Heart left ventricle (tissue), 16 donors: Measurements from ENCODE around the gene SIX4. TPM values are rescaled to one million over a fixed set of nuclear protein-coding genes. Genes with fewer than 3 reads are reported as not detected.

Experiments
- ATAC-seq, 4 donors: fragments of 200-7000 bp; cut with Tn5 transposase; one replicate each; pipeline ENCODE4 v1.9.1; 2020 to 2022; ENCODE audit warnings: moderate library complexity in 4 of 4, mild to moderate bottlenecking in 3 of 4, moderate number of reproducible peaks in 1 of 4
- DNase-seq, 5 donors: peaks; one replicate each; pipeline ENCODE4 v3.0.0-alpha.2; 2020
- H3K27ac ChIP-seq, 12 donors: fragments of 200-600 bp; sonication (generic) in 4 of 12; one replicate each; pipeline versions ENCODE4 v1.5.0 to v1.8.0; 2016 to 2022; ENCODE audit warnings: mild to moderate bottlenecking in 2 of 12
- H3K27me3 ChIP-seq, 9 donors: fragments of 200-600 bp; sonication (generic) in 2 of 9; one replicate each; pipeline versions ENCODE4 v1.5.1 to v1.8.0; 2016 to 2022; ENCODE audit warnings: mild to moderate bottlenecking in 3 of 9
- H3K36me3 ChIP-seq, 9 donors: fragments of 200-600 bp; sonication (generic) in 2 of 9; one replicate each; pipeline versions ENCODE4 v1.5.0 to v1.8.0; 2018 to 2022; ENCODE audit warnings: mild to moderate bottlenecking in 2 of 9
- H3K4me1 ChIP-seq, 12 donors: fragments of 200-600 bp; sonication (generic) in 4 of 12; one replicate each; pipeline versions ENCODE4 v1.5.0 to v1.8.0; 2016 to 2022; ENCODE audit warnings: mild to moderate bottlenecking in 3 of 12
- H3K4me3 ChIP-seq, 12 donors: fragments of 200-600 bp; sonication (generic) in 4 of 12; one replicate each; pipeline versions ENCODE4 v1.5.0 to v1.8.0; 2017 to 2022; ENCODE audit warnings: mild to moderate bottlenecking in 9 of 12, moderate library complexity in 4 of 12
- H3K9me3 ChIP-seq, 12 donors: fragments of 200-600 bp; sonication (generic) in 4 of 12; one replicate each; pipeline versions ENCODE4 v1.5.0 to v1.8.0; 2016 to 2022; ENCODE audit warnings: mild to moderate bottlenecking in 1 of 12
- POLR2A ChIP-seq, 2 donors: fragments of 450-650 bp; IDR thresholded peaks; one replicate each; pipeline ENCODE4 v1.6.1; 2017; ENCODE audit warnings: antibody characterized with exemption in 2 of 2, mild to moderate bottlenecking in 2 of 2, moderate library complexity in 2 of 2
- WGBS, 4 donors: extraction: QIAGEN DNeasy Blood & Tissue Kit in 2 of 4; methylation state at CpG; one replicate each; pipeline versions ENCODE4 v1.1.5 to v1.1.7; 2013 to 2018; 5-methylcytosine and 5-hydroxymethylcytosine counted together
- intact Hi-C, 10 donors: fragments of 100-400 bp; cut with DNase I; formaldehyde crosslinking; loops; one replicate each; pipeline versions ENCODE4 v1.11.1 to v1.14.2; 2022
- polyA plus RNA-seq, 2 donors: library from polyadenylated mRNA; stranded (reverse); fragments of 200-250 nt; gene quantifications; one replicate each; pipeline ENCODE4 v1.2.3, GENCODE V29; 2013
- total RNA-seq, 9 donors: library from RNA; depleted of rRNA in 2 of 9; stranded (reverse); fragments of >200 nt in 2 of 9; fragmentation: NEBNext Ultra II Directional in 3 of 9; extraction: Animal tissue kit (Norgen Biotek cat#: 25700) in 3 of 9; gene quantifications; one replicate each; pipeline versions ENCODE4 v1.1.0 to v1.2.4, GENCODE V29; 2016 to 2023
- TF ChIP-seq, protein P1 (sequence below), 12 donors: fragments of 200-600 bp; sonication (generic) in 4 of 12; IDR thresholded peaks; one replicate each; pipeline versions ENCODE4 v1.5.0 to v1.8.0; 2018 to 2022; ENCODE audit warnings: antibody characterized with exemption in 12 of 12, mild to moderate bottlenecking in 5 of 12
- donor health status: ischemic (EF 13 %, LVEDD 7.1; RV severe dilation, severe dysfunction).
- donor health status: healthy with polysubstance abuse.
- donor health status: DM: no; HTN: yes; CAD: no.
- donor health status: DM: no; HTN: no; CAD: no.
- donor health status: ischemic (EF 25% LVEDD 6.9; RV normal size, moderate dysfunction).
- donor health status: ischemic (EF 25% LVEDD 5.7; RV mildly dilated, moderate dysfunction).
- donor health status: healthy.
- donor health status: DM: yes; HTN: yes; CAD: no.
- donor health status: ischemic (EF 35%, LVEDD 5.7; RV mildly dilated, moderate dysfunction).
- donor health status: nonischemic (EF 11% LVEDD 7.7; RV severe dilation, severe dysfunction).
- donor health status: DM: yes; HTN: yes; CAD: no.
- donor health status: PGD.
- donor health status: ischemic (EF 29% LVEDD 5.4; RV normal size, mild dysfunction).
- donor health status: nonischemic (EF 23%, LVEDD 6.1; RV moderate dilation, normal function).

Gene SIX4
- total and polyA plus RNA-seq, 11 donors = 0.27 to 2.9 (median 1.1) TPM

DNA sequence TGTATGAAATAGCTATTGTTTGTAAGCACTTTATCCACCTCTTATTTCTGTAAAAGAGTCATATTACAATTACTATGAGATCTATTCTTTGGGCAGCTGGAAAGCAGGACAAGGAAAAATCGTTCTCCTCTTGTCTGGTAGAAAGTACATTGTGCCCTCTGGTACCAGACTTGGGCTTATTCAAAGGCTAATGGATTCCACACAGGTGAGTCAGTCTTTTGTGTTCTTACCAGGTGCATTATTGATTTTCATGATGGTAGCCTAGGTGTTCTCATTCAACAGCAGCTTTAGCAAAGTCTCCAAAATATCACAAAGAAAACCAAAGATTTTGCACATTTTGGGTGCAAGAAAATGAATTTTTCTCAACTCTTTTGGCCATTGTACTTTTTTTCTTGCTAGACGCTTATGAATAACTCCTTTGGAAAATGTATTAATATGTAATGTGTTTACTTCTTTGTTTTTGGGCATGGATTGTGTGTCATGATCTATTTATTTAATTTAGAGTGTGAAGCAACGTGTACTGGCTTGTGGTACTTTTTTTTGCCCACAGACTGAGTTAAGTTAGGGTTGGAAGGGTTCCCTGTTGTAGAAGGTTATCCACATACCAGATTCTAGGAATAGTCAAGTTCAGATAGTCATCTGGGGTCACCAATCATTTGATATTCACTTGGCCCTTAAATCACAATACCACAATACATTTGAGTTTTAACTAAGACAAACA is 36.7 kb upstream of the SIX4 start:
- Histone ChIP-seq H3K9me3 (no peaks in the 10 kb centered on the region), H3K27me3 (no peaks in the 10 kb centered on the region), H3K4me1 (peaks cover 0 to 29% (median 6%) of the 10 kb centered on the region in 12 donors), H3K27ac (no peak overlapping the region), H3K4me3 (no peak overlapping the region), H3K36me3 (no peaks in the 10 kb centered on the region)
- WGBS, 4 donors = 74 to 82% (median 80%) methylated on average over 3 of the region's 3 CpGs
- DNase-seq = no peak
- TF ChIP-seq POLR2A (IDR thresholded peaks at IDR 0.05) = no peak
- TF ChIP-seq, protein P1, sequence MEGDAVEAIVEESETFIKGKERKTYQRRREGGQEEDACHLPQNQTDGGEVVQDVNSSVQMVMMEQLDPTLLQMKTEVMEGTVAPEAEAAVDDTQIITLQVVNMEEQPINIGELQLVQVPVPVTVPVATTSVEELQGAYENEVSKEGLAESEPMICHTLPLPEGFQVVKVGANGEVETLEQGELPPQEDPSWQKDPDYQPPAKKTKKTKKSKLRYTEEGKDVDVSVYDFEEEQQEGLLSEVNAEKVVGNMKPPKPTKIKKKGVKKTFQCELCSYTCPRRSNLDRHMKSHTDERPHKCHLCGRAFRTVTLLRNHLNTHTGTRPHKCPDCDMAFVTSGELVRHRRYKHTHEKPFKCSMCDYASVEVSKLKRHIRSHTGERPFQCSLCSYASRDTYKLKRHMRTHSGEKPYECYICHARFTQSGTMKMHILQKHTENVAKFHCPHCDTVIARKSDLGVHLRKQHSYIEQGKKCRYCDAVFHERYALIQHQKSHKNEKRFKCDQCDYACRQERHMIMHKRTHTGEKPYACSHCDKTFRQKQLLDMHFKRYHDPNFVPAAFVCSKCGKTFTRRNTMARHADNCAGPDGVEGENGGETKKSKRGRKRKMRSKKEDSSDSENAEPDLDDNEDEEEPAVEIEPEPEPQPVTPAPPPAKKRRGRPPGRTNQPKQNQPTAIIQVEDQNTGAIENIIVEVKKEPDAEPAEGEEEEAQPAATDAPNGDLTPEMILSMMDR (IDR thresholded peaks at IDR 0.05) = no peak
- intact Hi-C loops = no loop called here
- ATAC-seq = no peak

DNA sequence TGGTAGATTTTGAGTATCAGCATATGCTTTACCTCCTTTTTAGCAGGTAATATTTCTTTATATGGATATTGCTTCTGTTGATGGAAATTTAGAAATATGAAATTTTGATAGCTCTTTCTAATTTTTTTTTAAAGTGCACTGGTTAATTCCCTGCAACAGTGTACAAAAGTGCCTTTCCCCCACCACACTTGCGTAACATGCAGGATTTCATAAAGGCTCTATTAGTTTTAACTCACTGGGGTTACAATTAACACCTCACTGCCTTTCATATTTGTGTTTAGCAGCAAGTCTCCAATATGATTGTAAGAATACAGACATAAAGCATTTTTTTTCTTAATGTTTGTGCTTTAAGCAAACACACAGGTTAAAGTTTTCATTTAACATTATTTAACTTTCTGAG is 36.1 kb upstream of the SIX4 start:
- Histone ChIP-seq H3K27ac (no peak overlapping the region), H3K27me3 (no peaks in the 10 kb centered on the region), H3K4me1 (peaks cover 0 to 29% (median 6%) of the 10 kb centered on the region in 12 donors), H3K9me3 (no peaks in the 10 kb centered on the region), H3K36me3 (no peaks in the 10 kb centered on the region), H3K4me3 (no peak overlapping the region)
- no peak for ATAC-seq
- TF ChIP-seq, protein P1 (IDR thresholded peaks at IDR 0.05) = no peak
- TF ChIP-seq POLR2A (IDR thresholded peaks at IDR 0.05) = no peak
- intact Hi-C loops = no loop called here
- no peak for DNase-seq
- 94 to 98% (median 97%) methylated on average over 1 of the region's 1 CpG for WGBS, 4 donors

DNA sequence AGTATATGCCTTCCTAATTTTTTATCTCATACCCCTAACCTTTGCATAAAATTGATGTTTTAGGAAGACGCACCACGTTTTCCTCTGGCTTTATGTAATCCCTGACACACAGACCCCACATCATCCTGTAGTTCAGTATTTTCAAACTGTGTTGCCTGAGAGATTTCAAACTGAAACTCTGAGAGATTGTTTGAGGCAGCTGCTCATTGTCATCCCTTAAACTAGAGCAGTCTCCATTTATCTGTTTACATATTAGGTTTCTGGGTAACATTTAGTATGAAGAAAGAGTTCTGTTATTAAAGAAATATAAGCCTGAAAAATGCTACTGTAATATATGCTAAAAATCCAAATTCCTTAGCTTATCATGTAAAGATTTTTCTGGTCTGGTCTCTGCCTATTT is 34.7 kb upstream of the SIX4 start:
- Histone ChIP-seq H3K9me3 (no peaks in the 10 kb centered on the region), H3K27me3 (no peaks in the 10 kb centered on the region), H3K36me3 (no peaks in the 10 kb centered on the region), H3K4me1 (peaks cover 0 to 32% (median 6%) of the 10 kb centered on the region in 12 donors), H3K4me3 (no peak overlapping the region), H3K27ac (no peak overlapping the region)
- DNase-seq (no peak), ATAC-seq (no peak)
- WGBS, 4 donors = 80 to 87% (median 84%) methylated on average over 2 of the region's 2 CpGs
- intact Hi-C loops = no loop called here
- TF ChIP-seq, protein P1 (IDR thresholded peaks at IDR 0.05) = no peak
- TF ChIP-seq POLR2A (IDR thresholded peaks at IDR 0.05) = no peak

DNA sequence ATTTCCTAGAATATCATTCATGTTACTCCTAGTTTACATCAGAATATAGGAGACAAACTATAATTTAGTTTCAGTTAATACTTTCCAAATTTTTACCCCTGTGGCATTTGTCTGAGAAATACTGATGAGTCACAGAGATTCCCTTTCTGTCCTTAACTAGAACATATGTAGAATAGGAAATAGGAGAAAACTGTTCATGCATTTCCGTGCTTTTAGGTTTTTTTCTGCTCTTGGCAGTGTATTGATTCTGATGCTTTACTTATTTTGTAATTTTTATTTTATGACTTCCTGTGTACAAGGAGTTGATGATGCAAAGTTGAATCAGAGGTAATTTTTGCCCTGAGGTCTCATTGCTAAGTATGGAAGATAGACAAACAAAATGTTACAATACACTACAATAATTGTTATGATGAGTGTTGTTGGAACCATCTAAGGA is 33.4 kb upstream of the SIX4 start:
- TF ChIP-seq POLR2A (IDR thresholded peaks at IDR 0.05) = no peak
- TF ChIP-seq, protein P1 (IDR thresholded peaks at IDR 0.05) = no peak
- DNase-seq (no peak), ATAC-seq (no peak)
- H3K4me1 ChIP-seq = peaks cover 0 to 43% (median 6%) of the 10 kb centered on the region in 12 donors
- WGBS, 4 donors = 74 to 92% (median 85%) methylated on average over 1 of the region's 1 CpG
- no peak overlapping the region for H3K27ac ChIP-seq
- intact Hi-C loops = no loop called here
- no peak overlapping the region for H3K4me3 ChIP-seq
- H3K27me3 ChIP-seq = no peaks in the 10 kb centered on the region
- H3K36me3 ChIP-seq = no peaks in the 10 kb centered on the region
- no peaks in the 10 kb centered on the region for H3K9me3 ChIP-seq
